LoVo (cell line): ENCODE measurements around the gene DZIP1L.

ENCODE experiments used
- DNase-seq: peaks from one replicate; pipeline ENCODE4 v3.0.0-alpha.2; 2016; ENCODE audit warnings: low spot score

Gene DZIP1L

DNA sequence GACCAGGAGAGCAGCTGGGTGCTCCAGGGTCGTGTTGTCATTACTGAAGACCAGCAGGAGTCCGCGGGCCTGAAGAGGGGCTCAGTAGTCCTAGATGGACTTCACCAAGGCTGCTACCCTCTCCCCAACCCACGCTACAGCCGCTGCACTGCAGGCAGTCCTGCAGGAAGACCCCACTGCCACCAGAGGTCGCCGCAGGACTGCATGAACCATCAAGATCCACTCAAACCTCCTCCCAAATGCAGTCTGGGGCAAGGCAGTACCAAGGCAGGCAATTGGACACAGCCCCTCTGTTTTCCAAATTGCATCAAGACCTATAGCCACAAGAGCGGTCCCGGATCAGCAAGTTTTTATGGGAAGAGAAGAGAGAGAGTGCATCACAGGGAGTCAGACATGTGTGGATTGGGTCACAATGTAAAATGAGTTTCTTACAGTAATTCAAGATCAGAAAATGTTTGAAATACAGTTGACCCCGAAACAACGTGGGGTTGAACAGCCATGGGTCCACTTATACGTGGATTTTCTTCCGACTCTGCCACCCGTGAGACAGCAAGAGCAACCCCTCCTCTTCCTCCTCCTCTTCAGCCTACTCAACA lies 46.7 kb downstream of the DZIP1L start:
- DNase-seq = peak; percentile 65

DNA sequence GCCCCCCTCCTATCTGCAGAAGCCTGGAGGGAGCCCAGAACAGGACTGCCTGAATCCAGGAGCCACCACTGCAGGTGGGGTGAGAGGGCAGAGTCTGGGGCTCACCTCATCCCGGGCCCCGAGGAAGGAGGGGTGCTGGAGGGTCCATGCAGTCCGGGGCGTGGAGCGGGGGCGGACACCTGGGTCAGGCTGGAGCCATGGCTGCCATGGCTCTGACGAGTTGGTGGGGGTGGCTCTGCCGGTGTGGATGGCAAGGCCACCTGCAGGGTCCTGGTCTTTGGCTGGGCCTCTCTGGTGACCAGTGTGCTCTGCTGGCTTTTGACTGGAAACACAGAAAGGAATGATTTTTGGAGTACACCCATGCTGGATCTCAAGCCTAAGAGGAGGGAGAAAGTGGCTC lies 47.4 kb downstream of the DZIP1L start:
- no peak for DNase-seq

DNA sequence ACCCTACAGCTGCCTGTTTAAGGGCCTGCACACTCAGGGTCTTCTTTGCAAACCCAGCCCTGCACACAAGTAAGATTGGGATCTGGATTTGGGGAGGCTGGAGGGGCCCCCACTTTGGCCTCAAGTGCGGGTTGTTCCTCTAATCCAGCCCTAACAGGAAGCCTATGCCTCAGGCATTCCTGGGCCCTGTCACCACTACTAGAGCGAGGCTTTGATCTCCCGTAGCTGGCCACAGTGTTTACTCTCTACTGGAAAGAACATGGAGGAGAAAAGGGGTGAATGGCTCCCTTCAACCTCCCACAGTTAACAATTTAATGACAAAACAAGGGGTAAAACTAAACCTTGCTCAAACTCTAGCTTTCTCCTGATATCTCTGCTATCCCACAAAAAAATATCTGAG lies 48.4 kb downstream of the DZIP1L start:
- no peak for DNase-seq

- DNase-seq = no peak
These were observed 49.0 kb downstream of the DZIP1L start for GRCh38 chr3:138066383-138066782.

- no peak for DNase-seq
These were observed 49.5 kb downstream of the DZIP1L start for GRCh38 chr3:138065949-138066348.

- DNase-seq = no peak
These were observed 52.0 kb downstream of the DZIP1L start for GRCh38 chr3:138063416-138063815.

DNA sequence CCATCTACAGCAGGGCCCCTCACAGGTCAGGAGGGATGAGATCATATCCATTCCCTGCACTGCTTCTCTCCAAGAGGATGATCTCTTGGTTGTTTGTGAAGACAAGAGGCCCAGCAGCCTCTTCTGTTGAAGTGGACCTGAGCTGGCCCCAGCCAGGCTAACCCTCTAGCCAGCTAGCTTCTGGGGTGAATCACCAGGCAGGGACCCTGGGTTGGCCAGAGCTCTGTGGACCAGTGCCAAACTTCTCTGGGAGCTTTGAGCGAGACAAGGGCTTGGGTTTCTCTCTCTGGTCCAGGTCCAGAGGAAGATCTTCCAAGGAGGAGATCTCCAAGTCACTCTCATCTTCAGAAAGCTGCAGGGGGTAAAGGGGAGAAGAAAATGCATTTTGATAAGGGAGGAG lies 52.8 kb downstream of the DZIP1L start:
- no peak for DNase-seq

DNA sequence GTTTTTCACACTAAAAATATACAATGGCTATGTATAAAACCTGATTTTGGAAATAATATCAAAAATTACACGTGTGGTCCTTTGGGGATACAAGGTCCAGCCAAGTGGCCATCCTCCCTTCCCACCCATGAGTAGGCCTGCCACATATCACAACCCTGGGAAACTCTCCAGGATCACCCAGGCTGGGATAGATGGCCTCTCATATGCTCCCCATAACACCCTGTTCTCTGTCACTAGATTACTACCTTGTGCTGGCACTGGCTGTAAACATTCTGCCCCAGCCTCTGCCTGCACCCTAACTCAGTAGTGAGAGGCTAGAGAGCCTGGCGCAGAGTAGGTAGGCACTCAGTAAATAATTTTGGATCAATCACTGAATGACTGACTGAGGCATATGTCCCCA lies 53.4 kb downstream of the DZIP1L start:
- no peak for DNase-seq

DNA sequence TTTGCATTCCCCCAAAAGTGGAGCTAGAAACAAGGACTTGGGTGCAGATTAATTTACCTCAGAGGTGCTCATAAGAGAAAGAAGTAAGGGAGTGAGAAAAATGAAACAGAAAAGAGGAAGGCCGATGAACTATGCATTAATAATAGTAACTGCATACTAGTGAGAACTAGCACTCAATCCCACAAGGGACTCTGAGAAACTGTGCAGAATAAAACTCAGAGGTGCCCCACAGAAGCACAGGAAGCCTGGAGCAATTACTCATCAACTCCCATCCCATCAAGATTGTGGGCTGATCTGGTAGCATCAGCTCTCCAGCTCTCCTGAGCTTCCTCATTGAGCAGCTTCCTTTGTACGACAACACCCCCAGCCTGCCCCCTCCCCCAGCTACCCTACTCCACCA lies 54.6 kb downstream of the DZIP1L start:
- DNase-seq = no peak

DNA sequence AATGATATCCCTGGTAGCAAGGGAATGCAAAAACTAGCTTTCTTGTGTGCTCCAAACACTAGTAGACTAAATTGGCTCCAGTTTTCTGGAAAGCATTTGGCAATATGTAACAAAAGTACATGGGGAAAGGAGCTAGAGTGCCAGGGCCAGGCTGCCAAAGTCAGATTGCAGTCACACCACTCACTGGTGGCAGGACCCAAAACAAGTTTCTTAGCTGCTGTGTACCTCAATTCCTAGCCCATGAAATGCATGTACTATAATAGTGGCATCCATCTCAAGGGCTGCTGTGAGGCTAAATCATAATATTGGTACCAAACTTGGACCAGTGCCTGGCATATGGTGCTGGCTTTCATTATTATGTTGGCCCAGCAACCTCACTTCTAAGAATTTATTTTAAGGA lies 56.1 kb downstream of the DZIP1L start:
- DNase-seq = no peak

- DNase-seq = no peak
These were observed 58.0 kb downstream of the DZIP1L start for GRCh38 chr3:138057384-138057783.

- DNase-seq = no peak
These were observed 61.4 kb downstream of the DZIP1L start for GRCh38 chr3:138054057-138054456.

DNA sequence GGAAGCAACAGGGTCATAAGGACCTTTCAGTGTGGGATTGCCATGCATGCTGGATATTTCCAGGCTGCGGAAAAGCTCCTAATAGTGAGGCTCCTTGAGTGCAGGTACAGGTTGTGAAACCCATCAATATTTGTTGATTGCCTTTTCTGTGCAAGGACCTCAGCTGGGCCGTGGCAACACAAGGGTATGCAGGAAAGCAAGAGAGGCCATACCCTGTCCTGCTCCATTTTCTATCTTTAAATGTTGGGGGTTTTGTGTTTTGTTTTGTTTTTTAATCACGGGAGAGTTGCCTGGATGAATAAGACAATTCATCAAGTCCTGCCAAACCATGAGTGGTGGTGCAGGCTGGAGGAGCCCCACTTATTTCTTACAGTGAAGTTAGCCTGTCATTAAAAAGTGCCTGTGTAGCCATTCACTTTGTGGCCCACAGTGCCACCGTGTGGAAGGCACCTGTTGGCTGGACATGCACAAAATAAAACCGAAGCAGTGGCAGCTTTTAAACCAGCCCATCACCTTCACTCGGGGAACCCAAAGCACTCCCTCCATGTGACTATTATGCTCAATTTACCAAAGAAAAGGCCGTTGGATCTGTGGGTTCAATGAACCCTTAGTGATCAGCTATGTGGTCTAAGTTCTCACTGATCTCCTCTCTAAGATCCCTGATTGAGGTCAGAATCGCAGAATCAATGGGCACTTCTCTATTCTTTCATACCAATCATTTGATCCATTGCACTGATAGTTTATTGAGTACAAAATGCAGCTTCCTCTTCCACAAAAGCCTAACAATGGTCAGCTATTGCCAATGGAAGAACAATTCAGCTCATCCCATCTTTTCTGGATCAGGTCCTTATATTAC lies 63.2 kb downstream of the DZIP1L start:
- peak; percentile 18 for DNase-seq

DNA sequence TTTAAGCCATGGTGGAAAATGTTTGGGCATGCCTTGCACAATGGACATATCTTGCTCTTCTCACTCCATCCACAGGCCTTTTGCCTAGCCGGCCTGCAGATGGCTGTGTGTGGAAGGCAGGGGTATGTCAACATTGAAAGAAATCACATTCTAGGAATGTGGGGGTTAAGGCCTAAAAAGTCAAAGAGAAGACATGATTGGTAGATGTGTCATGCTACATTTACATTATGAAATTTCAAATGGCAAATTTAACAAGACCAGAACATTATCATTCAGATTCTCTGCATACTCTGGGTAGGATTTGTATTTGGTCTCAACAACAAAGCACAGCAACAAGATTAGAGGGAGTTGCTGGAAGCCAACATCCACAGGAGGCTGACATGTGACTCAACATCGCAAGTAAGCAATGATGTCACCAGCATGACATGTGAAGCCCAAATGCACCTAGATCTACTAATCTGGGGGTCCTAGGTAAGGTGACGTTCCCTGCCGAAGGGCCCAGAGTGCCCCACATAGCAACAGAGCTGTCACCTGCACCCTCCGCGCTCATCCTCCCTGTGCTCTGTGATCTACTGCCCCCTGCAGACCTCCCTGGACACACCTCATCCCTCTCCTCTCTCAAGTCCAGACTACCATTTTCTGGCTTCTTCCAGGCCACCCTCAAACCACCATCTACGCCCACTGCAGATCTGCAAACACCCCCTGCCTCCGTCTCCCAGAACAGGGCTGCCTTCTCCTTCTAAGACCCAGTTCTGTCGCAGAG lies 66.1 kb downstream of the DZIP1L start:
- DNase-seq = no peak

DNA sequence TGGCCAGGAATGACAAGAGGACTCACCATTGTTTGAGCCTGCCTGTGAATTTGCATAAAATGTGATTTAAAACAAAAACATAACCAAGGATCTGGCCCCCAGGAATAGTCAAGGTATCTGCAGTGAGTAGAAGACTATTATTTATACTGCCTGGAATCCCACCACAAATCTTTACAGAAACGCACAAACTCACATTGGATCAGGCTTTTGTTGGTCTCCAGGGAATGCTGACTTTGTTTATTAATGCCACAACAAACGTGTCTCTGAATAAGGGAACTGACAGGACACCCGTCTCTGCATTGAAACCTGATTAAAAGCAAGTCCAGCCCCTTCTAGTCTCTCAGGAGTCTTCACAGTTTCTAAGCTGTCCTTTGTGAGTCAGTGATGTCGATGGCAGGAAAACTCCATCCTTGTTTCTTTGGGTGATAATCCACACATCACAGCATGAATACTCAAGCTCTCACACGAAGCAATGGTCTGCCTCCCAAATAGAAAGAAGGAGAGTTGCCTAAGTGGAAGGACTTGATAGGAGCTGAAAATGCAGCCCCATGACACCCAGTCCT lies 67.7 kb downstream of the DZIP1L start:
- no peak for DNase-seq

GRCh38 chr3:138046955-138047354 lies 68.5 kb downstream of the DZIP1L start:
- DNase-seq = no peak

GRCh38 chr3:138046085-138046484 lies 69.3 kb downstream of the DZIP1L start:
- DNase-seq = no peak

DNA sequence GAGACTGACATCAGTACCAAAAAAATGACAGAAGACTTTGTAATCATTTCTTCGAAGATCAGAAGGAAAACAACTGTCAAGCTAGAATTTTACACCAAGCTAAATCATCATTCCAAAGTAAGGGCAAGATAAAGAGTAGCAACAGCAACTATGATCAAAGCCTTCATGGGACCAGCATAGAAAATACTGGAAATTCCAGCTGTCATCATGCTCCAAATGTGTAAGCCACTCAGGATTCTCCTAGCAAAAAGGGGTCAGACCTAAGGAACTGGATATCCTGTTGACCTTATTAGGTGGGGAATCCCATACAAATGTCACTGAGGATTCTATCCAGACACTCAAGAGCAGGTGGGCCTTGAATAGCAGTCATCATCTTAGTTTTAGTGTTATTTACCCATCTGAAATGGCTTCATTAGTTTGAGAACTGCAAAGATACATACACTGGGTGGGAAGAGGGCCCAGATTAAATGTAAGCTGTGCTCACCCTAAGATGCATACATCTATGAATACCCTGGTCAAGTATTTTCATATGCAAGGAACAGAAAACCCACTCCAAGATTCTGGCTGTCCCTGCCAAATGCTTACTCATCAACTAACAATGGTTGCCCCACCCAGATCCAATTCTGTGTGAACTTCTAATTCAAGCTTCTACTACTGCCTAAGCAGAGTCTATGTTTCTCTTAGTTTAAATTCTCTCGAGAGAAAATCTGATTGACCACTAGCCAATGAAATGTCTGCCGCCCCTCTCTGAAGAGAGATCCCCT lies 72.0 kb downstream of the DZIP1L start:
- peak; percentile 5 for DNase-seq

GRCh38 chr3:138042043-138042442 lies 73.4 kb downstream of the DZIP1L start:
- DNase-seq = no peak

DNA sequence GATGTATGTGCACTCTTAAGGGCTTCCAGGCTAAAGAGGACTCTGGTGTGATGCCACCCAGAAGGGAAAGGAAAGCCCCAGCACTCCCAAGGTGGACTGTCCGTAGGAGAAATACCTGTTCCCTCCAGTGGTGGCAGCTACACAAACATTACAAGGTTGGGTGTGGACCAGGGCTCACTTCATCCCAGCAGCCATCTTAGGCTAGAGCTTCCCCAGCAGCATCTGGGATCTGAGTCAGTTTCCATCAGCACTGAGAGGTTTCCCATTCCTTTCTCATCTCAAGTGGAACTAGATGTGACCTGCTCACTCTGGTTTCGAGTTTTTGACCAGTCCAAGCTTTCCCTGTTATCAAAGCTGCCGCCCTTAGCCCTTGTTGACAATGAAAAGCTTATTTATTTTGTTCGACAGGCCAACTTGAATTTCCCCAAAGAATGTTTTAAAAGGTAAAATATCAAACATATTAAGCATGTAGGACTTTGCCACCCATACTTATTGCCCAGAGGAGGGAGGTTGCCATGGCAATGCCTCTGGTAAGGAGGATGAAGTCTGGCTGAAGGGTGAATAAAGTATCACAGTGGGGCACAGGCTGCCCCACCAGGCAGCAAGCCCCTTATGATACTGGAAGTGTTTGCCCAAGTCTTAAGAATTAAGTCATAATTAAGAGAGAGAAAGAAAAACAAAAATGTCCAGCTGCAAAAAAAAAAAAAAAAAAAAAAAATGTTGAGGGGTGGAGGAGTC lies 76.5 kb downstream of the DZIP1L start:
- DNase-seq = no peak

- no peak for DNase-seq
These were observed 78.8 kb downstream of the DZIP1L start for GRCh38 chr3:138036572-138036971.
